Stimulated activated CD4-positive, alpha-beta T cell treated with anti-CD3 and anti-CD28 coated beads, Interleukin-15, amount 100 ng/mL, for 48 hours (primary cell): ENCODE measurements around the gene NDUFS7.

Source experiments
- DNase-seq, 2 donors: peaks; one replicate each; pipeline ENCODE4 v3.0.0-alpha.2; 2020; ENCODE audit warnings: low read depth in 2 of 2

The NDUFS7 gene

GRCh38 chr19:1384478-1385110 lies 887 bp downstream of the NDUFS7 start:
- no peak for DNase-seq

GRCh38 chr19:1385816-1386215 lies 2.1 kb downstream of the NDUFS7 start:
- no peak for DNase-seq

- DNase-seq: no peak
Measured at GRCh38 chr19:1386945-1387683, 3.4 kb downstream of the NDUFS7 start.

GRCh38 chr19:1387684-1388636 lies 4.3 kb downstream of the NDUFS7 start:
- DNase-seq: no peak

- no peak for DNase-seq
Measured at GRCh38 chr19:1388637-1389026, 4.9 kb downstream of the NDUFS7 start.

- no peak for DNase-seq
Measured at GRCh38 chr19:1389033-1389940, 5.6 kb downstream of the NDUFS7 start.

- no peak for DNase-seq
Measured at GRCh38 chr19:1390890-1391423, 7.2 kb downstream of the NDUFS7 start.

- no peak for DNase-seq
Measured at GRCh38 chr19:1392407-1392806, 8.7 kb downstream of the NDUFS7 start.

GRCh38 chr19:1392939-1393530 lies 9.3 kb downstream of the NDUFS7 start:
- no peak for DNase-seq

- no peak for DNase-seq
Measured at GRCh38 chr19:1393841-1394240, 10.1 kb downstream of the NDUFS7 start.

- no peak for DNase-seq
Measured at GRCh38 chr19:1394252-1395193, 10.8 kb downstream of the NDUFS7 start.

GRCh38 chr19:1395194-1396018 lies 11.7 kb downstream of the NDUFS7 start:
- DNase-seq: no peak

GRCh38 chr19:1396019-1396767 lies 12.5 kb downstream of the NDUFS7 start:
- DNase-seq: no peak

- no peak for DNase-seq
Measured at GRCh38 chr19:1396768-1397679, 13.3 kb downstream of the NDUFS7 start.

- DNase-seq: no peak
Measured at GRCh38 chr19:1397838-1398237, 14.1 kb downstream of the NDUFS7 start.

- DNase-seq: no peak
Measured at GRCh38 chr19:1399079-1399478, 15.4 kb downstream of the NDUFS7 start.

GRCh38 chr19:1399745-1400144 lies 16.0 kb downstream of the NDUFS7 start:
- no peak for DNase-seq
